Neural progenitor cell (in vitro differentiated cells): Measurements from ENCODE around the gene LTBP1.

Experiments
- CTCF ChIP-seq: fragments of 200-600 bp; sonication (generic); IDR thresholded peaks from 2 replicates; pipeline ENCODE4 v1.5.1; 2017; ENCODE audit warnings: antibody characterized with exemption, mild to moderate bottlenecking
- EZH2 ChIP-seq: fragments of 200-600 bp; sonication (generic); IDR thresholded peaks from 2 replicates; pipeline ENCODE4 v1.6.1; 2017; ENCODE audit warnings: antibody characterized with exemption, mild to moderate bottlenecking, moderate library complexity
- EZH2phosphoT487 ChIP-seq: fragments of 200-600 bp; sonication (generic); IDR thresholded peaks from 2 replicates; pipeline ENCODE4 v1.6.1; 2017; ENCODE audit warnings: antibody characterized with exemption

- no peak for TF ChIP-seq CTCF
- TF ChIP-seq EZH2 = no peak
- TF ChIP-seq EZH2phosphoT487 = no peak
These were observed 182.7 kb downstream of the LTBP1 start for GRCh38 chr2:33129263-33130053.
